Measurements from ENCODE around the gene ANKRD20A1. TPM values are rescaled to one million over a fixed set of nuclear protein-coding genes. Genes with fewer than 3 reads are reported as not detected.

Gene ANKRD20A1
- total RNA-seq (2022; extraction: Qiagen RNA extraction): 0.77 to 1.8 TPM (median 1.5 TPM) in 5 replicates

GRCh38 chr9:67858871-67859270, at the start of gene ANKRD20A1:
Gene ANKRD20A1, plus strand, starts transcription at chr9:67858931. Its CDS starts 496 bp downstream, at chr9:67859427.

All from A549 treated with dexamethasone at 1 μM for 4 hours (cell line).